ENCODE results near the gene CDH4. TPM values are rescaled to one million over a fixed set of nuclear protein-coding genes. Genes with fewer than 3 reads are reported as not detected.

CDH4 gene
- total RNA-seq, 1 experiment from 2014 or later, result not detected

DNA sequence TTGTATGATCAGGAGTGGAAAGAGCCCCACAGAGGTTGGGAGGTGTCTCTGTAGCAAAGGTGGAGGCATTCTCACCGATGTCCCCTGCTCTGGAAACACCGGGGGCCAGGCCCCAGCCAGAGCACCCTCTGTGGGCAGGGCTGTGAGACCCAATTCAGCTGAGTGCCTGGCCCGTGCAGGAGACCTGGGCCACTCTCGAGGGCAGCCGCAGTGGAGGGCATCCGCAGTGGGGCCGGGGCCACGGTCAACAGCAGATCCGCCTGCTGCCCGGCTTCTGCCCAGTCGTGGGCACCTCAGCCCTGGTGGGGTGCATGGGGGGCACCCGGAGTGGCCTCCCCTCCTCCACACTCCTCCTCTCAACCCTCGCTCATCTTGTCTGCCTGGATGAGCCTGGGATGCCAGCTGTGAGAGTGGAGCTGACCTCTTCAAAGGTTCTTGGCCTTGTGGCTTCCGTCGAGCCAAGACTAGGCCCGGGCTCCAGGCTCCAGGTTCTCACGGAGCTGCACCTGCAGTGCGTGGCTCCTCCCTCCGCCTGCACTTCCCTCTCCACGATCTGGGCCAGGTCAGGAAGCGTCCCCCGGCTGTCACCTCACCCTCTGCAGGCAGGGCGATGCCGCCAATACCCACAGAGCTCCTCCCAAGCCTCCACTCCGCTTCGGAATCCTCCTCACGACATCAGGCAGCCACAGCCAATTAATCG, 678.9 kb downstream of the CDH4 start:
- H3K27me3 ChIP-seq (replicated peaks; ENCODE audit: control insufficient read depth, insufficient read depth, low read length), result no peaks in the 10 kb centered on the region
- no peaks in the 10 kb centered on the region for H3K4me1 ChIP-seq
- Mint-ChIP-seq H3K4me1 (ENCODE audit: low read depth, unreplicated experiment) (no peaks in the 10 kb centered on the region), H3K27ac (ENCODE audit: unreplicated experiment) (no peak overlapping the region), H3K4me3 (ENCODE audit: unreplicated experiment) (no peak overlapping the region), H3K36me3 (ENCODE audit: insufficient read depth, unreplicated experiment) (peaks cover 6% of the 10 kb centered on the region), H3K9me3 (ENCODE audit: unreplicated experiment) (no peaks in the 10 kb centered on the region), H3K27me3 (ENCODE audit: insufficient read depth, unreplicated experiment) (peaks cover 16% of the 10 kb centered on the region)
- DNase-seq, result peak in 1 of 2 experiments; percentile 46
- intact Hi-C loops (cut with micrococcal nuclease; ENCODE audit: unreplicated experiment), result no loop called here
- ChIA-PET CTCF (interaction anchor here (0.5 kb wide), 1 partner anchor 371 kb away, joined by 5 read pairs; no protein-coding TSS in a partner anchor), POLR2A (no interaction called here)
- H3K4me3 ChIP-seq (ENCODE audit: low read depth, low read length), result no peak overlapping the region
- TF ChIP-seq, protein P1, sequence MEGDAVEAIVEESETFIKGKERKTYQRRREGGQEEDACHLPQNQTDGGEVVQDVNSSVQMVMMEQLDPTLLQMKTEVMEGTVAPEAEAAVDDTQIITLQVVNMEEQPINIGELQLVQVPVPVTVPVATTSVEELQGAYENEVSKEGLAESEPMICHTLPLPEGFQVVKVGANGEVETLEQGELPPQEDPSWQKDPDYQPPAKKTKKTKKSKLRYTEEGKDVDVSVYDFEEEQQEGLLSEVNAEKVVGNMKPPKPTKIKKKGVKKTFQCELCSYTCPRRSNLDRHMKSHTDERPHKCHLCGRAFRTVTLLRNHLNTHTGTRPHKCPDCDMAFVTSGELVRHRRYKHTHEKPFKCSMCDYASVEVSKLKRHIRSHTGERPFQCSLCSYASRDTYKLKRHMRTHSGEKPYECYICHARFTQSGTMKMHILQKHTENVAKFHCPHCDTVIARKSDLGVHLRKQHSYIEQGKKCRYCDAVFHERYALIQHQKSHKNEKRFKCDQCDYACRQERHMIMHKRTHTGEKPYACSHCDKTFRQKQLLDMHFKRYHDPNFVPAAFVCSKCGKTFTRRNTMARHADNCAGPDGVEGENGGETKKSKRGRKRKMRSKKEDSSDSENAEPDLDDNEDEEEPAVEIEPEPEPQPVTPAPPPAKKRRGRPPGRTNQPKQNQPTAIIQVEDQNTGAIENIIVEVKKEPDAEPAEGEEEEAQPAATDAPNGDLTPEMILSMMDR (IDR thresholded peaks at IDR 0.05; ENCODE audit: insufficient read depth in 1 of 2, low read depth in 1 of 2, low read length in 1 of 2, severe bottlenecking in 1 of 2, unreplicated experiment in 1 of 2), result no peak
- H3K36me3 ChIP-seq (ENCODE audit: control insufficient read depth, insufficient read depth, low read length), result no peaks in the 10 kb centered on the region
- no TSS peak for BruUV-seq (replicated peaks)
- H3K9me3 ChIP-seq, result peaks cover 17% of the 10 kb centered on the region

- no peaks in the 10 kb centered on the region for H3K36me3 ChIP-seq (ENCODE audit: control insufficient read depth, insufficient read depth, low read length)
- Mint-ChIP-seq H3K36me3 (ENCODE audit: insufficient read depth, unreplicated experiment) (peaks cover 10% of the 10 kb centered on the region), H3K9me3 (ENCODE audit: unreplicated experiment) (no peaks in the 10 kb centered on the region), H3K4me3 (ENCODE audit: unreplicated experiment) (no peak overlapping the region), H3K27me3 (ENCODE audit: insufficient read depth, unreplicated experiment) (peaks cover 13% of the 10 kb centered on the region), H3K4me1 (ENCODE audit: low read depth, unreplicated experiment) (no peaks in the 10 kb centered on the region), H3K27ac (ENCODE audit: unreplicated experiment) (no peak overlapping the region)
- no peaks in the 10 kb centered on the region for H3K27me3 ChIP-seq (replicated peaks; ENCODE audit: control insufficient read depth, insufficient read depth, low read length)
- ChIA-PET CTCF (interaction anchor here (0.5 kb wide), 1 partner anchor 371 kb away, joined by 5 read pairs; no protein-coding TSS in a partner anchor), POLR2A (no interaction called here)
- BruUV-seq (replicated peaks), result no TSS peak
- no peaks in the 10 kb centered on the region for H3K4me1 ChIP-seq
- intact Hi-C loops (cut with micrococcal nuclease; ENCODE audit: unreplicated experiment), result no loop called here
- H3K4me3 ChIP-seq (ENCODE audit: low read depth, low read length), result no peak overlapping the region
- peak in 1 of 2 experiments; percentile 36 for DNase-seq
- peaks cover 17% of the 10 kb centered on the region for H3K9me3 ChIP-seq
- TF ChIP-seq, protein P1 (IDR thresholded peaks at IDR 0.05; ENCODE audit: insufficient read depth in 1 of 2, low read depth in 1 of 2, low read length in 1 of 2, severe bottlenecking in 1 of 2, unreplicated experiment in 1 of 2), result no peak
Observed at GRCh38 chr20:61931476-61932198, 679.6 kb downstream of the CDH4 start.

DNA sequence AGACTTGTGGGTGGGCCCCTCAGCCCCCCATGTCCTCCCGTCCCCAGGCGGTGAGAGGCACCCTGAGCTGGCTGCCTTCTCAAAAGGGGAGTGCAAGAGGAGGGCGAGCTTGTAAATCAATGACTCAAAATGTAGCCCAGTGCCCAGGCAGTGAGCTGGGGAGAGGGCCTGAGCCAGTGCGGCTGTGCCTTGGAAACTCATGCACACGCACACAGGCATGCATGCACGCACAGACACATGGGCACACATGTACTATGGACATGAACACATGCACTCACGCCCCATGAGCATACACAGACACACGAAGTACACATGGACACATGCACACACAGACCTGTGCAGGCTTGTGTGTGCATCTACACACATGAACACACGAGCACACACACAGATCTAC, 680.1 kb downstream of the CDH4 start:
- Histone ChIP-seq H3K36me3 (ENCODE audit: control insufficient read depth, insufficient read depth, low read length) (no peaks in the 10 kb centered on the region), H3K27me3 (replicated peaks; ENCODE audit: control insufficient read depth, insufficient read depth, low read length) (no peaks in the 10 kb centered on the region), H3K9me3 (peaks cover 17% of the 10 kb centered on the region), H3K4me1 (no peaks in the 10 kb centered on the region), H3K4me3 (ENCODE audit: low read depth, low read length) (no peak overlapping the region)
- H3K4me1 Mint-ChIP-seq (ENCODE audit: low read depth, unreplicated experiment), result no peaks in the 10 kb centered on the region
- TF ChIP-seq, protein P1 (IDR thresholded peaks at IDR 0.05; ENCODE audit: insufficient read depth in 1 of 2, low read depth in 1 of 2, low read length in 1 of 2, severe bottlenecking in 1 of 2, unreplicated experiment in 1 of 2), result no peak
- no peak overlapping the region for H3K27ac Mint-ChIP-seq (ENCODE audit: unreplicated experiment)
- intact Hi-C loops (cut with micrococcal nuclease; ENCODE audit: unreplicated experiment), result no loop called here
- no peak overlapping the region for H3K4me3 Mint-ChIP-seq (ENCODE audit: unreplicated experiment)
- peaks cover 13% of the 10 kb centered on the region for H3K36me3 Mint-ChIP-seq (ENCODE audit: insufficient read depth, unreplicated experiment)
- H3K9me3 Mint-ChIP-seq (ENCODE audit: unreplicated experiment), result no peaks in the 10 kb centered on the region
- peak in 1 of 2 experiments; percentile 29 for DNase-seq
- POLR2A ChIA-PET, result interaction anchor here (0.5 kb wide), 1 partner anchor 30 kb away, joined by 4 read pairs; no protein-coding TSS in a partner anchor
- H3K27me3 Mint-ChIP-seq (ENCODE audit: insufficient read depth, unreplicated experiment), result peaks cover 11% of the 10 kb centered on the region
- CTCF ChIA-PET, result no interaction called here
- no TSS peak for BruUV-seq (replicated peaks)
